Measurements from ENCODE around the gene ADAMTS5. TPM values are rescaled to one million over a fixed set of nuclear protein-coding genes. Genes with fewer than 3 reads are reported as not detected.

Gene ADAMTS5
- polyA plus RNA-seq, 1 donor from 2014 or later, result 1.6 TPM

DNA sequence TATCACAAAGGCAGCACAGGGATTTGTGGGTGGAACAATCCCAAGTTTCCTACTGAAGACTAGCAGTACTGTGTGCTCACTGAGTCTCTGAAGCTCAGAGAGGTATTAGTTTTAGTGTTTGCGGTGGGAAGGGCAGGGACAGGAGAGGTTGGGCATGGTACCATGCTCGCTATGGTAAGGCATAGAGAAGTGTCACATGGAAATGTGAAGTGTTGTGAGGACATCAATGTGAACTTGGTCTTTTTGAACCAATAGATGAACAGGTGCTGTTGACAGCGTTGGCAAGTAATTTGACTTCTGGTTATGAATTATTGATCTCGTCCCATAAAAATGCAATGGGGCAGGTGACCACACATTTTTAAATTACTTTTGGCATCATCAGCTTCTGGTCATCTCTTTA lies 65.9 kb downstream of the ADAMTS5 start:
- H4K20me1 ChIP-seq (ENCODE audit: insufficient read depth), result no peaks in the 10 kb centered on the region
- no peaks in the 10 kb centered on the region for H3K36me3 ChIP-seq (ENCODE audit: insufficient read depth, low read length)
- H3K4me2 ChIP-seq (ENCODE audit: low read length), result no peak overlapping the region
- H3K4me3 ChIP-seq (ENCODE audit: low read length), result no peak overlapping the region
- no peaks in the 10 kb centered on the region for H3K9me3 ChIP-seq (ENCODE audit: low read length)
- no peak overlapping the region for H3K27ac ChIP-seq (ENCODE audit: low read length)
- H3K79me2 ChIP-seq (replicated peaks; ENCODE audit: insufficient read depth, low read length), result no peaks in the 10 kb centered on the region
- H2AFZ ChIP-seq (ENCODE audit: low read depth, low read length), result no peak overlapping the region
- no peak for TF ChIP-seq EP300 (conservative IDR thresholded peaks at IDR 0.05; ENCODE audit: poor library complexity, severe bottlenecking)
- no peak for TF ChIP-seq POLR2AphosphoS5 (IDR thresholded peaks at IDR 0.05)
- TF ChIP-seq EZH2 (IDR thresholded peaks at IDR 0.05; ENCODE audit: borderline replicate concordance, insufficient read depth, low read length, poor library complexity, severe bottlenecking), result no peak
- TF ChIP-seq, protein P1, sequence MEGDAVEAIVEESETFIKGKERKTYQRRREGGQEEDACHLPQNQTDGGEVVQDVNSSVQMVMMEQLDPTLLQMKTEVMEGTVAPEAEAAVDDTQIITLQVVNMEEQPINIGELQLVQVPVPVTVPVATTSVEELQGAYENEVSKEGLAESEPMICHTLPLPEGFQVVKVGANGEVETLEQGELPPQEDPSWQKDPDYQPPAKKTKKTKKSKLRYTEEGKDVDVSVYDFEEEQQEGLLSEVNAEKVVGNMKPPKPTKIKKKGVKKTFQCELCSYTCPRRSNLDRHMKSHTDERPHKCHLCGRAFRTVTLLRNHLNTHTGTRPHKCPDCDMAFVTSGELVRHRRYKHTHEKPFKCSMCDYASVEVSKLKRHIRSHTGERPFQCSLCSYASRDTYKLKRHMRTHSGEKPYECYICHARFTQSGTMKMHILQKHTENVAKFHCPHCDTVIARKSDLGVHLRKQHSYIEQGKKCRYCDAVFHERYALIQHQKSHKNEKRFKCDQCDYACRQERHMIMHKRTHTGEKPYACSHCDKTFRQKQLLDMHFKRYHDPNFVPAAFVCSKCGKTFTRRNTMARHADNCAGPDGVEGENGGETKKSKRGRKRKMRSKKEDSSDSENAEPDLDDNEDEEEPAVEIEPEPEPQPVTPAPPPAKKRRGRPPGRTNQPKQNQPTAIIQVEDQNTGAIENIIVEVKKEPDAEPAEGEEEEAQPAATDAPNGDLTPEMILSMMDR (IDR thresholded peaks at IDR 0.05; ENCODE audit: poor library complexity, severe bottlenecking), result no peak
- no peaks in the 10 kb centered on the region for H3K9me2 ChIP-seq (ENCODE audit: insufficient read depth, low read length)
- no peak overlapping the region for H3K9ac ChIP-seq (ENCODE audit: low read length)
- H3F3A ChIP-seq (ENCODE audit: insufficient read depth, low read length, poor library complexity, severe bottlenecking), result no peaks in the 10 kb centered on the region
- no peaks in the 10 kb centered on the region for H3K27me3 ChIP-seq (ENCODE audit: insufficient read depth, low read depth, low read length)

DNA sequence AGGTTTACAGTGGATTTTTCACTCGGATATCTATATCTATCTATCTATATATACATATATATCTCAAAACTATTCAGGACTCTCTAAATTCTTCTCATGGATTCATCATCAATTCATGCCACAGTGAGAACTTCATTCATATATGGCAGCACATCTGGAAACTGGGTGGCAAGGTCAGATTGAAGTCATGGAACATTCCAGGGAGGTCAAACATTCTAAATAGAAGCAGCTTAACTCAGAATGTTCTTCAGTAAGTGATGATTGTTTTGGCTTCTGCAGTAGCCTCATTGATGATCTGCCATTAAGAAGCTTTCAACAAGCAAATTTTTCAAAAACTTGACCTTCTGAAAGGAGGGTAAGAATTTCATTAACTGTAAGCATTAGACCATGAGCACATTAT lies 74.7 kb downstream of the ADAMTS5 start:
- Histone ChIP-seq H3K9me2 (ENCODE audit: insufficient read depth, low read length) (no peaks in the 10 kb centered on the region), H3K4me3 (ENCODE audit: low read length) (no peak overlapping the region), H3K4me2 (ENCODE audit: low read length) (no peak overlapping the region), H3K36me3 (ENCODE audit: insufficient read depth, low read length) (no peaks in the 10 kb centered on the region), H3K79me2 (replicated peaks; ENCODE audit: insufficient read depth, low read length) (no peaks in the 10 kb centered on the region), H3K9ac (ENCODE audit: low read length) (no peak overlapping the region), H4K20me1 (ENCODE audit: insufficient read depth) (no peaks in the 10 kb centered on the region), H3K27me3 (ENCODE audit: insufficient read depth, low read depth, low read length) (no peaks in the 10 kb centered on the region), H3K27ac (ENCODE audit: low read length) (no peak overlapping the region), H2AFZ (ENCODE audit: low read depth, low read length) (no peak overlapping the region), H3F3A (ENCODE audit: insufficient read depth, low read length, poor library complexity, severe bottlenecking) (no peaks in the 10 kb centered on the region), H3K9me3 (ENCODE audit: low read length) (no peaks in the 10 kb centered on the region)
- TF ChIP-seq, protein P1 (IDR thresholded peaks at IDR 0.05; ENCODE audit: poor library complexity, severe bottlenecking), result no peak
- no peak for TF ChIP-seq EZH2 (IDR thresholded peaks at IDR 0.05; ENCODE audit: borderline replicate concordance, insufficient read depth, low read length, poor library complexity, severe bottlenecking)
- TF ChIP-seq EP300 (conservative IDR thresholded peaks at IDR 0.05; ENCODE audit: poor library complexity, severe bottlenecking), result no peak
- TF ChIP-seq POLR2AphosphoS5 (IDR thresholded peaks at IDR 0.05), result no peak
- TF ChIP-seq SMC3 (conservative IDR thresholded peaks at IDR 0.05; ENCODE audit: poor library complexity), result no peak
- no peak for TF ChIP-seq TAF1 (IDR thresholded peaks at IDR 0.05; ENCODE audit: low read depth)
- no peak for TF ChIP-seq RAD21 (conservative IDR thresholded peaks at IDR 0.05)
- TF ChIP-seq, protein P2, sequence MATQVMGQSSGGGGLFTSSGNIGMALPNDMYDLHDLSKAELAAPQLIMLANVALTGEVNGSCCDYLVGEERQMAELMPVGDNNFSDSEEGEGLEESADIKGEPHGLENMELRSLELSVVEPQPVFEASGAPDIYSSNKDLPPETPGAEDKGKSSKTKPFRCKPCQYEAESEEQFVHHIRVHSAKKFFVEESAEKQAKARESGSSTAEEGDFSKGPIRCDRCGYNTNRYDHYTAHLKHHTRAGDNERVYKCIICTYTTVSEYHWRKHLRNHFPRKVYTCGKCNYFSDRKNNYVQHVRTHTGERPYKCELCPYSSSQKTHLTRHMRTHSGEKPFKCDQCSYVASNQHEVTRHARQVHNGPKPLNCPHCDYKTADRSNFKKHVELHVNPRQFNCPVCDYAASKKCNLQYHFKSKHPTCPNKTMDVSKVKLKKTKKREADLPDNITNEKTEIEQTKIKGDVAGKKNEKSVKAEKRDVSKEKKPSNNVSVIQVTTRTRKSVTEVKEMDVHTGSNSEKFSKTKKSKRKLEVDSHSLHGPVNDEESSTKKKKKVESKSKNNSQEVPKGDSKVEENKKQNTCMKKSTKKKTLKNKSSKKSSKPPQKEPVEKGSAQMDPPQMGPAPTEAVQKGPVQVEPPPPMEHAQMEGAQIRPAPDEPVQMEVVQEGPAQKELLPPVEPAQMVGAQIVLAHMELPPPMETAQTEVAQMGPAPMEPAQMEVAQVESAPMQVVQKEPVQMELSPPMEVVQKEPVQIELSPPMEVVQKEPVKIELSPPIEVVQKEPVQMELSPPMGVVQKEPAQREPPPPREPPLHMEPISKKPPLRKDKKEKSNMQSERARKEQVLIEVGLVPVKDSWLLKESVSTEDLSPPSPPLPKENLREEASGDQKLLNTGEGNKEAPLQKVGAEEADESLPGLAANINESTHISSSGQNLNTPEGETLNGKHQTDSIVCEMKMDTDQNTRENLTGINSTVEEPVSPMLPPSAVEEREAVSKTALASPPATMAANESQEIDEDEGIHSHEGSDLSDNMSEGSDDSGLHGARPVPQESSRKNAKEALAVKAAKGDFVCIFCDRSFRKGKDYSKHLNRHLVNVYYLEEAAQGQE (IDR thresholded peaks at IDR 0.05; ENCODE audit: borderline replicate concordance), result no peak
- TF ChIP-seq MXI1 (conservative IDR thresholded peaks at IDR 0.05; ENCODE audit: poor library complexity, severe bottlenecking), result no peak

All from neural cell (in vitro differentiated cells).